Neural crest cell (in vitro differentiated cells): ENCODE measurements around the gene SNAP25. TPM values are rescaled to one million over a fixed set of nuclear protein-coding genes. Genes with fewer than 3 reads are reported as not detected.

Source experiments
- DNase-seq: peaks from one replicate; pipeline ENCODE4 v3.0.0; 2021; ENCODE audit warnings: low read depth, mixed read lengths, low spot score
- H3K27ac Mint-ChIP-seq: one replicate; pipeline ENCODE4 v1.8.0; 2021; ENCODE audit warnings: mild to moderate bottlenecking, mixed read lengths; ENCODE audit not compliant: unreplicated experiment
- H3K27me3 Mint-ChIP-seq: 2 replicates; pipeline ENCODE4 v1.8.0; 2021; ENCODE audit warnings: low read depth, mild to moderate bottlenecking, mixed read lengths
- H3K36me3 Mint-ChIP-seq: 2 replicates; pipeline ENCODE4 v1.8.0; 2021; ENCODE audit warnings: low read depth, mild to moderate bottlenecking, mixed read lengths
- H3K4me1 Mint-ChIP-seq: 2 replicates; pipeline ENCODE4 v1.8.0; 2021; ENCODE audit warnings: mixed read lengths
- H3K4me3 Mint-ChIP-seq: one replicate; pipeline ENCODE4 v1.8.0; 2021; ENCODE audit warnings: mild to moderate bottlenecking, mixed read lengths
- H3K9me3 Mint-ChIP-seq: 2 replicates; pipeline ENCODE4 v1.8.0; 2021; ENCODE audit warnings: mixed read lengths
- CTCF ChIP-seq: fragments of 200-600 bp; sonication (generic); conservative IDR thresholded peaks from 2 replicates; pipeline ENCODE4 v1.5.0; 2021; ENCODE audit warnings: antibody characterized with exemption, mild to moderate bottlenecking
- total RNA-seq: library from RNA; stranded (reverse); gene quantifications from 2 replicates; pipeline ENCODE4 v1.2.1, GENCODE V29; 2021

The SNAP25 gene
- total RNA-seq, 1 donor from 2014 or later: 9.2 TPM

- Mint-ChIP-seq H3K27me3 (peaks cover 5% of the 10 kb centered on the region), H3K9me3 (peaks cover 22% of the 10 kb centered on the region), H3K27ac (no peak overlapping the region), H3K36me3 (peaks cover 11% of the 10 kb centered on the region), H3K4me3 (no peak overlapping the region), H3K4me1 (no peaks in the 10 kb centered on the region)
- no peak for TF ChIP-seq CTCF
- DNase-seq: no peak
Measured at GRCh38 chr20:10318291-10319024, 99.8 kb downstream of the SNAP25 start.

GRCh38 chr20:10319855-10320254 lies 101.2 kb downstream of the SNAP25 start:
- no peak for DNase-seq
- Mint-ChIP-seq H3K9me3 (peaks cover 22% of the 10 kb centered on the region), H3K36me3 (peaks cover 11% of the 10 kb centered on the region), H3K27ac (no peak overlapping the region), H3K4me1 (no peaks in the 10 kb centered on the region), H3K4me3 (no peak overlapping the region), H3K27me3 (peaks cover 5% of the 10 kb centered on the region)
- no peak for TF ChIP-seq CTCF

GRCh38 chr20:10321138-10321717 lies 102.6 kb downstream of the SNAP25 start:
- no peak overlapping the region for H3K4me3 Mint-ChIP-seq
- H3K36me3 Mint-ChIP-seq: peaks cover 7% of the 10 kb centered on the region
- no peak for TF ChIP-seq CTCF
- H3K27me3 Mint-ChIP-seq: peaks cover 2% of the 10 kb centered on the region
- no peak for DNase-seq
- H3K27ac Mint-ChIP-seq: no peak overlapping the region
- peaks cover 20% of the 10 kb centered on the region for H3K9me3 Mint-ChIP-seq
- H3K4me1 Mint-ChIP-seq: no peaks in the 10 kb centered on the region

GRCh38 chr20:10322073-10323012 lies 103.7 kb downstream of the SNAP25 start:
- H3K4me1 Mint-ChIP-seq: no peaks in the 10 kb centered on the region
- no peaks in the 10 kb centered on the region for H3K27me3 Mint-ChIP-seq
- no peak for TF ChIP-seq CTCF
- peaks cover 3% of the 10 kb centered on the region for H3K36me3 Mint-ChIP-seq
- no peak for DNase-seq
- H3K4me3 Mint-ChIP-seq: no peak overlapping the region
- H3K9me3 Mint-ChIP-seq: peaks cover 12% of the 10 kb centered on the region
- no peak overlapping the region for H3K27ac Mint-ChIP-seq

- Mint-ChIP-seq H3K36me3 (no peaks in the 10 kb centered on the region), H3K9me3 (peaks cover 6% of the 10 kb centered on the region), H3K4me3 (no peak overlapping the region), H3K27me3 (no peaks in the 10 kb centered on the region), H3K27ac (no peak overlapping the region), H3K4me1 (no peaks in the 10 kb centered on the region)
- TF ChIP-seq CTCF: no peak
- no peak for DNase-seq
Measured at GRCh38 chr20:10323729-10324128, 105.1 kb downstream of the SNAP25 start.
